BE2C (cell line): ENCODE results near the gene HERC5.

ENCODE experiments used
- DNase-seq: peaks from one replicate; pipeline ENCODE4 v3.0.0-alpha.2; 2020
- H3K27me3 ChIP-seq: fragments of 250-450 bp; sonication (Bioruptor Pico); 2 replicates; pipeline ENCODE4 v1.5.1; 2020; ENCODE audit warnings: mild to moderate bottlenecking
- H3K36me3 ChIP-seq: fragments of 250-450 bp; sonication (Bioruptor Pico); 2 replicates; pipeline ENCODE4 v1.5.1; 2020; ENCODE audit warnings: mild to moderate bottlenecking
- H3K4me1 ChIP-seq: fragments of 250-450 bp; sonication (Bioruptor Pico); 2 replicates; pipeline ENCODE4 v1.5.1; 2020
- H3K4me3 ChIP-seq: 2 replicates; pipeline ENCODE4 v1.5.1; 2011; ENCODE audit warnings: low read depth, low read length
- H3K9me3 ChIP-seq: fragments of 250-450 bp; sonication (Bioruptor Pico); 2 replicates; pipeline ENCODE4 v1.5.1; 2020
- TF ChIP-seq, protein P1 (sequence below): IDR thresholded peaks from 2 replicates; pipeline ENCODE4 v1.5.1; 2012; ENCODE audit warnings: mild to moderate bottlenecking, low read depth, low read length

Gene HERC5

DNA sequence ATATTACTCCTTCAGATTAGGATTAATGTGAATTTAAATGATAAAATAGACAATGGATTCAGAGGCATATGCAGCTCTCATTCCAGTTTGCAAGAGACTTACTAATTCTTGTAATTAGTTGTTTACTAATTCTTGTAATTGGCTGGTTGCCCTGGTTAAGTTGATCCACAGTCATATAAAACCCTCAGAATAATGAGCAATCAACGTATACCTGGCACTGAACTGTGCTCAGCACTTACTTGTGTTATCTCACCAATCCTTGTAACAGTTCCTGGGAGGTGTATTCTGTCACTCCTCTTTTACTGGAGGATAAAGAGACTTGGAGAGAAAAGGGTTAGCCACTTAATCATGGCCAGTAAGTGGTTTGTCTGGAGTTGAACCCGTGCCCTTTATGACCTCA lies 10.5 kb downstream of the HERC5 start:
- Histone ChIP-seq H3K36me3 (no peaks in the 10 kb centered on the region), H3K4me3 (no peak overlapping the region), H3K4me1 (no peaks in the 10 kb centered on the region), H3K9me3 (no peaks in the 10 kb centered on the region), H3K27me3 (peaks cover 7% of the 10 kb centered on the region)
- TF ChIP-seq, protein P1, sequence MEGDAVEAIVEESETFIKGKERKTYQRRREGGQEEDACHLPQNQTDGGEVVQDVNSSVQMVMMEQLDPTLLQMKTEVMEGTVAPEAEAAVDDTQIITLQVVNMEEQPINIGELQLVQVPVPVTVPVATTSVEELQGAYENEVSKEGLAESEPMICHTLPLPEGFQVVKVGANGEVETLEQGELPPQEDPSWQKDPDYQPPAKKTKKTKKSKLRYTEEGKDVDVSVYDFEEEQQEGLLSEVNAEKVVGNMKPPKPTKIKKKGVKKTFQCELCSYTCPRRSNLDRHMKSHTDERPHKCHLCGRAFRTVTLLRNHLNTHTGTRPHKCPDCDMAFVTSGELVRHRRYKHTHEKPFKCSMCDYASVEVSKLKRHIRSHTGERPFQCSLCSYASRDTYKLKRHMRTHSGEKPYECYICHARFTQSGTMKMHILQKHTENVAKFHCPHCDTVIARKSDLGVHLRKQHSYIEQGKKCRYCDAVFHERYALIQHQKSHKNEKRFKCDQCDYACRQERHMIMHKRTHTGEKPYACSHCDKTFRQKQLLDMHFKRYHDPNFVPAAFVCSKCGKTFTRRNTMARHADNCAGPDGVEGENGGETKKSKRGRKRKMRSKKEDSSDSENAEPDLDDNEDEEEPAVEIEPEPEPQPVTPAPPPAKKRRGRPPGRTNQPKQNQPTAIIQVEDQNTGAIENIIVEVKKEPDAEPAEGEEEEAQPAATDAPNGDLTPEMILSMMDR, result no peak
- DNase-seq, result no peak

DNA sequence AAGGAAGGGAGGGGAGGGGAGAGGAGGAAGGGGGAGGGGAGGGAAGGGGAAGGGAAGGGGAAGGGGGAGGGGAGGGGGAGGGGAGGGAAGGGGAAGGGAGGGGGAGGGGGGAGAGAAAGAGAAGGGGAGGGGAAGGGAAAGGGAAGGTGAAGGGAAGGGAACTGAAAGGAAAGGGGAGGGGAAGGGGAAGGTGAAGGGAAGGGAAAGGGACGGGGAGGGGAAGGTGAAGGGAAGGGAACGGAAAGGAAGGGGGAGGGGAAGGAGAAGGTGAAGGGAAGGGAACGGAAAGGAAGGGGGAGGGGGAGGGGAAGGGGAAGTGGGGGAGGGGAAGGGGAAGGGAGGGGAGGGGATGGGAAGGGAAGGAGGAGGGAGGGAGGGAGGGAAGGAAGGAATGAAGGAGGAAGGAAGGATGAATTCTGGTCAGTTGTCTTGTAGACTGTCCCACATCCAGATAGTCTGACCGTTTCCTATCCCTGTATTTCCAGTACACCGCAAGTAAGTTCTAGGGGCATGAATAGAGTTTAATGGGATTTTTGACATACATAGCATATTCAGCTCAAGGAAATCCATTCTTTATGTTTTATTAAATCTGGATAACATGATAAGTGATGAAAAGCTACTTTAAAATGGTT lies 20.4 kb downstream of the HERC5 start:
- Histone ChIP-seq H3K4me3 (no peak overlapping the region), H3K36me3 (no peaks in the 10 kb centered on the region), H3K4me1 (no peaks in the 10 kb centered on the region), H3K9me3 (no peaks in the 10 kb centered on the region), H3K27me3 (peaks cover 8% of the 10 kb centered on the region; the same call in 1 of the 2 replicates)
- no peak for DNase-seq
- TF ChIP-seq, protein P1, result no peak

DNA sequence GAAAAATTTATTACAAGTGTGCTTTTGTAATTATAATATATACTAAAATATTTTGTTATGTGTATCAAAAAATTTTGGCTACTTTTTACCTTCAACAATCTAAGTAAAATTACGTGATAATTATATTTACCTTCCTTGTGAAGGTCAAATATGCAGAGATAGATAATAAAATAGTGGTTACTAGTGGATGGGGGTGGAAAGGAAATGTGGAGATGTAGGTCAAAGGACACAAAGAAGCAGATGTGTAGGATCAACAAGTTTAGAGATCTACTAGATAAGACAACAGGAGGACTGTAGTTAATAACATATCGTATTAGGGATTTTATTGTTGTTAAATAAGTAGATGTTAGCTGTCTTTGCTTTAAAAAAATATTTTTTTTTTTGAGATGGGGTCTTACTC lies 21.3 kb downstream of the HERC5 start:
- Histone ChIP-seq H3K27me3 (peaks cover 8% of the 10 kb centered on the region; the same call in 1 of the 2 replicates), H3K4me3 (no peak overlapping the region), H3K36me3 (no peaks in the 10 kb centered on the region), H3K4me1 (no peaks in the 10 kb centered on the region), H3K9me3 (no peaks in the 10 kb centered on the region)
- DNase-seq, result no peak
- TF ChIP-seq, protein P1, result no peak

DNA sequence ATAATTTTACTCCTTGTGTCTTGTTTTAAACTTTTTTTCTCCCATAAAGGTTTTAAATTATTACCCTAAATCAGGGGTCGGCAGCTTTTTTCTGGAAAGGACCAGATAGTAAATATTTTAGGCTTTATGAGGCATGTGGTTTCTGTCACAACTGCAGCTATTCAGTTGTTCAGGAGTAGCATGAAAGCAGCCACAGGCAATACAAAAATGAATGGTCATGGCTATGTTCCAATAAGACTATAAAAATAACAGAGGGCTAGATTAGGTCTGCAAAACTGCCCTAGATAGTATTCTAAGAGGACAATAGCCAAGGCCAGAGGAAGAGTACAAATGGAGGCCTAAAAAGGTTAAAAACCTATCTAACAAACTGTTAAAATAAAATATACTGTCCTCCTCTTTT lies 24.6 kb downstream of the HERC5 start:
- DNase-seq, result no peak
- Histone ChIP-seq H3K27me3 (no peaks in the 10 kb centered on the region), H3K4me3 (no peak overlapping the region), H3K9me3 (no peaks in the 10 kb centered on the region), H3K4me1 (no peaks in the 10 kb centered on the region), H3K36me3 (no peaks in the 10 kb centered on the region)
- TF ChIP-seq, protein P1, result no peak

DNA sequence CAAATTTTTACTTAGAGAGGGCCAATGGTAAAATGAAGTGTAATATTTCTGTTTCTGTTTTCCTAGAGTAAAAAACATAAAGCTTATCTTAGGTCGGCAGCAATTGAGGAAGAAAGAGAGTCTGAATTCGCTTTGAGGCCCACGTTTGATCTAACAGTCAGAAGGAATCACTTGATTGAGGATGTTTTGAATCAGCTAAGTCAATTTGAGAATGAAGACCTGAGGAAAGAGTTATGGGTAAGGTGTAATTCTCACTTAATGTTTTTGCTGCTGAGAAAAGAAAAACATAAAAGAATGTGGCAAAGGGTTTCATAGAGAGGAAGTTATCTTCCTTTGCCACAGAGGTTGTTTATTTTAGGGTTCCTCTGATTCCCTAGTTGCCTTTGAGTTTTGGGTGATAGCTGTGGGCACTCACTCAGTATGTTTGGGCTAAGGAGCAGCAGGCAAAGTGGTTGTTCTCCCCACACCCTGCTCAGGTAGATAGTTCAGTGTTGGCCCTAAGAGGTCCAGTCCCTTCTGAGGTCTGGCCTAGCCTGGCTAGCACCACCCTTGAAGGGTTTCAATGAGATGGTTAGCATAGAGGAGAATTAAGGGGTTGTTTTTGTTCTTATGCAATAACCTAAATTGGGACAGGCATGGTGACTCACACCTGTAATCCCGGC lies 32.3 kb downstream of the HERC5 start:
- TF ChIP-seq, protein P1, result no peak
- Histone ChIP-seq H3K4me3 (no peak overlapping the region), H3K9me3 (no peaks in the 10 kb centered on the region), H3K4me1 (no peaks in the 10 kb centered on the region), H3K27me3 (peaks cover 7% of the 10 kb centered on the region), H3K36me3 (no peaks in the 10 kb centered on the region)
- DNase-seq, result no peak

DNA sequence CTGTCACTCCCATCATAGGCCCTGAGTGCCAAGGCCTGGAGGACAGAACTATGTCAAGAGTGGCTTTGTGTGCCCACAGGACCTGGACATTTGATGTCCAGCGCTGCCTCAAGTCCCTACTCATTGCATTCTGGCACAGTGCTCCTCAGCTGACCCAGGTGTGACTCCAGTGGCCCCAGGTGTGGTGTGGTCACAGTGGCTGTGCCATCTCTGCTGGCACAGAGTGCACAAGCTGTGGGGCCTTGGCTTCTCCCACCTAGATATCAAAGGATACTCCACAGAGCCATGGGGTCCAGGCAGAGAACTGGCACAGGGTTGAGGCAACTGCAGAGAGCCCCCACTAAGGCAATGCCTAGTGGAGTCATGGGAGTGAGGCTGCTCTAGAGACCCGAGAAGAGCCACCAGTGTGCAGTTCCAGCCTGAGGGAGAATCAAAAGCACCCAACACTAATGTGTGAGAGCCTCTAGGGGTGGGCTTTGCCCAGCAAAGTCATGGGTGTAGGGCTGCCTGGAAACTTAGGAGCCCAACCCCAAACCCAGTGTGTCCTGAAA lies 41.0 kb downstream of the HERC5 start:
- Histone ChIP-seq H3K36me3 (no peaks in the 10 kb centered on the region), H3K9me3 (no peaks in the 10 kb centered on the region), H3K4me3 (no peak overlapping the region), H3K4me1 (no peaks in the 10 kb centered on the region), H3K27me3 (peaks cover 8% of the 10 kb centered on the region)
- no peak for DNase-seq
- TF ChIP-seq, protein P1, result no peak
